BE2C (cell line): ENCODE data around the gene BTBD19.
"Not testable (repeated sequence)": the region's sequence is repeated elsewhere in the genome, so short reads cannot be mapped to it uniquely, and the experiment has no call there.

Source experiments
- DNase-seq: peaks from one replicate; pipeline ENCODE4 v3.0.0-alpha.2; 2020
- H3K27me3 ChIP-seq: fragments of 250-450 bp; sonication (Bioruptor Pico); 2 replicates; pipeline ENCODE4 v1.5.1; 2020; ENCODE audit warnings: mild to moderate bottlenecking
- H3K36me3 ChIP-seq: fragments of 250-450 bp; sonication (Bioruptor Pico); 2 replicates; pipeline ENCODE4 v1.5.1; 2020; ENCODE audit warnings: mild to moderate bottlenecking
- H3K4me1 ChIP-seq: fragments of 250-450 bp; sonication (Bioruptor Pico); 2 replicates; pipeline ENCODE4 v1.5.1; 2020
- H3K4me3 ChIP-seq: 2 replicates; pipeline ENCODE4 v1.5.1; 2011; ENCODE audit warnings: low read depth, low read length
- H3K9me3 ChIP-seq: fragments of 250-450 bp; sonication (Bioruptor Pico); 2 replicates; pipeline ENCODE4 v1.5.1; 2020
- TF ChIP-seq, protein P1 (sequence below): IDR thresholded peaks from 2 replicates; pipeline ENCODE4 v1.5.1; 2012; ENCODE audit warnings: mild to moderate bottlenecking, low read depth, low read length

Gene BTBD19

DNA sequence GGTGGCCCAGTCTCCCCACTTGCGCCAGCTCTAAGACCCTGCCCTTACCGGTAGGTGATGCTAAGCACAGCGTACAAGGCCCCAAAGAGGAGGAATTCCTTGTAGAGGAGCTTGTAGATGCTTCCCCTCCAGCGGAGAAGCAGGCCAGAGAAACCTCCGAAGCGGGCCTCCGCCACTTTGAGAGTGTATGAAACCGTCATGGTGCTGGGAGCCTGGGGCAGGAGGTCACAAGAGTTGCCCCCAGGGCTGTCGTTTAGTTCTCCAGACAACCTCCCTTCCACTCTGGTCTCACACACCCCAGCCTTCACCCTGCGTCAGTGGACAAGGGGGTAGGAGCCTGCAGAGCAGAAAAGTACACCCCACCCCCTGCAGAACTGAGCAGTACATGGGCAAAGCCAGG is 20.8 kb upstream of the BTBD19 start:
- Histone ChIP-seq H3K36me3 (no peaks in the 10 kb centered on the region), H3K4me3 (no peak overlapping the region), H3K4me1 (no peaks in the 10 kb centered on the region), H3K9me3 (no peaks in the 10 kb centered on the region), H3K27me3 (no peaks in the 10 kb centered on the region)
- DNase-seq: no peak
- TF ChIP-seq, protein P1, sequence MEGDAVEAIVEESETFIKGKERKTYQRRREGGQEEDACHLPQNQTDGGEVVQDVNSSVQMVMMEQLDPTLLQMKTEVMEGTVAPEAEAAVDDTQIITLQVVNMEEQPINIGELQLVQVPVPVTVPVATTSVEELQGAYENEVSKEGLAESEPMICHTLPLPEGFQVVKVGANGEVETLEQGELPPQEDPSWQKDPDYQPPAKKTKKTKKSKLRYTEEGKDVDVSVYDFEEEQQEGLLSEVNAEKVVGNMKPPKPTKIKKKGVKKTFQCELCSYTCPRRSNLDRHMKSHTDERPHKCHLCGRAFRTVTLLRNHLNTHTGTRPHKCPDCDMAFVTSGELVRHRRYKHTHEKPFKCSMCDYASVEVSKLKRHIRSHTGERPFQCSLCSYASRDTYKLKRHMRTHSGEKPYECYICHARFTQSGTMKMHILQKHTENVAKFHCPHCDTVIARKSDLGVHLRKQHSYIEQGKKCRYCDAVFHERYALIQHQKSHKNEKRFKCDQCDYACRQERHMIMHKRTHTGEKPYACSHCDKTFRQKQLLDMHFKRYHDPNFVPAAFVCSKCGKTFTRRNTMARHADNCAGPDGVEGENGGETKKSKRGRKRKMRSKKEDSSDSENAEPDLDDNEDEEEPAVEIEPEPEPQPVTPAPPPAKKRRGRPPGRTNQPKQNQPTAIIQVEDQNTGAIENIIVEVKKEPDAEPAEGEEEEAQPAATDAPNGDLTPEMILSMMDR: no peak

DNA sequence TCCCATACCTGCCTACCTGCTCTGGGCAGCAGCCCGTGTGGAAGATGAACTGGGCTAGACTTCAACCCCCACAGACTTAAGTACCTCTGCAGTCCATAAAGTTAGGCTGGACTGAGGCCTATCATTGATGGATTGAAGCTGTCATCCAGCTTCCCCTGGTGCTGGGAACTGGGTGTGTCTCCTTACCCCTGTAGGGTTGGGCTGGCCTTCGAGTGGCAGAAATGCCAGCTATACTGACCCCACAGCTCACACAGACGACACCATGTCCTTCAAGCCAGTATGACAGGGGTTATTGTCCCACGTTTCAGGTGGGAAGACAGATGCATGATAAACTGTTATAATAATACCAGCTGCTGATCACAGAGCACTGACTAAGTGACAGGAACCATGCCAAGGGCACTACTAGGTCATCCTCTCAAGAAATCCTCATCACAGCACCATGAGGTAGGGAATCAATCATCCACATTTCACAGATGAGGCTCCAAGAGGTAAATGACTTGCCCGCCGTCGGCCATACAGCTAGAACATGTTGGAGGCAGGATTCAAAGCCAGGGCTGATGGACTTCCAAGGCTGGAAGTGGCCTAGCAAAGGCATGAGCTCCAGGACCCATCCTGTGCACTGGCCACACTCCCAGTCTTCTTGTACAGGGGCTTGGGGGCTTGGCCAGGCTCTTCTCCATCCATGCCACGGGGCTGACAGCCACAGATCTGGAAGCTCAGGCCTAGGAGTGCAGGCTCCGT is 20.0 kb upstream of the BTBD19 start, which contains the start of gene BEST4:
BEST4 (minus strand) TSS at position 51 of the 741 bp plus-strand sequence. CDS start 465 bp downstream, outside the sequence.
- no peaks in the 10 kb centered on the region for H3K9me3 ChIP-seq
- no peaks in the 10 kb centered on the region for H3K4me1 ChIP-seq
- no peak for DNase-seq
- no peak within 1 kb of the TSS for H3K4me3 ChIP-seq
- no peaks in the 10 kb centered on the region for H3K36me3 ChIP-seq
- no peaks in the 10 kb centered on the region for H3K27me3 ChIP-seq
- TF ChIP-seq, protein P1: no peak

DNA sequence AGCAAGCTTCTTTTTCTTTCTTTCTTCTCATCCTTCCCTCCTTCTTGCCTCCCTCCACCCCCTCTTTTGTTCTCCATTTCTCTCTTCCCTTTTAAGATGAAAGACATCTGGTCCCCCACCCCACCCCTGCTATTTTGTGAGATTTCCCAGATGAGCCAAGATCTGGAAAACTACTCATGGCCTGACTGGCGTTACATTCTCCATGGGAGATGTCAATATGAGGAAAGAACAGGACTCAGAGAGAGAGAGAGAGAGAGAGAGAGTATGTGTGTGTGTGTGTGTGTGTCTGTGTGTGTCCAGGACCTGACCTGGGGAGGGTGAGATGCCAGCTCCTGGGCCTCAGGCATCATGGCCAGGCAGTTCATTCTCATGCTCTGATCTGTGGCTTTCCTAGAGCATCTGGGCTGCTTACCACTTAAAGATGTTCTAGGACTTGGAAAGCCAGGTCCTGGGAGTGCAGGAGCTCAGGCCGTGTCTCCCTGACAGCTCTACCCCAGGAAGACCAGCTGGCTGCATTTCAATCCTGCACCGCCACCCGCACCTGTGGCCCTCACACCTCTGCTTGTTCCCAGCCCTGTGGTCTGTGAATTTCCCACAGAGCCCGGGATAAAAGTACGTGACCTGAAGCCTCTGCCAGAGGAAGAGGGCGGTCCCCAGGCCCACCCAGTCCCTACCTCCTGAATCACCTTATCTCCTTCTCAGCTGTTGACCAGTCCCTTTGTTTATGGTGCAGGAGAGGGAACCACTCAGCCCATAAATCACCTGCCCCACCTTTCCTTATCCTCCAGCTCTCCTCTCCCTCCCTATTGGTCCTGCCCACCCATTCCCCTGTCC is 17.1 kb upstream of the BTBD19 start:
- Histone ChIP-seq H3K4me3 (no peak overlapping the region), H3K4me1 (no peaks in the 10 kb centered on the region), H3K36me3 (no peaks in the 10 kb centered on the region), H3K9me3 (no peaks in the 10 kb centered on the region), H3K27me3 (no peaks in the 10 kb centered on the region)
- TF ChIP-seq, protein P1: no peak
- DNase-seq: no peak

DNA sequence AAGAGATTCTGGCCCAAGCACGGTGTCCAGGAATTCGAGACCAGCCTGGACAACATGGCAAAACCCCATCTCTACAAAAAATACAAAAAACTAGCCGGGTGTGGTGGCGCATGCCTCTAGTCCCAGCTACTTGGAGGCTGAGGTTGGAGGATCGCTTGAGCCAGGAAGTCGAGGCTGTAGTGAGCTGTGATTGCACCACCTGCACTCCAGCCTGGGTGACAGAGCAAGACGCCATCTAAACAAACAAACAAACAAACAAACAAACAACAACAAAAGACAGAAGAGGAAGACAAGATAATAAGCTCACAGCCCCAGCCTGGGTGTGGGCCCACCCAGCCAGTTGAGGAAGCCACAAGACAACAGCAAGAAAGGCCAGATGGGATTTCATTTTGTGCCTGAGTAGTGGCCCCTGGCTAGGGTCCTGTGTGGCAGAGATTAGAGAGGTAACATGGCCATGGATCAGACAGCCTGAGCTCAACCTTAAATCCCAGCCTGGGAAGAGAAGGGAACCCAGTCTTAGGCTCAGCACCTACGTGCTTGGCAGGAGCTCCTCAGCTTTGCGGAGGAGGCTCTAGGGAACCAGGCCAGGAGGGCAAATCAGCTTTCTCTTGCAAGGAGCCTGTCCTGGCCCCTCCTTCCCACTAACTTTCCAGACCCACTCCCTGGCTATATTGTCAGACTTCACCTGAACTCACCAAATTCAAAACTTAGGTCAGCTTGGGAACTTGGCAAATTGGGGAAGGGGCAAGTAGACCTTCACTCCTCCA is 15.4 kb upstream of the BTBD19 start:
- H3K4me1 ChIP-seq: no peaks in the 10 kb centered on the region
- no peaks in the 10 kb centered on the region for H3K9me3 ChIP-seq
- DNase-seq: no peak
- TF ChIP-seq, protein P1: no peak
- no peaks in the 10 kb centered on the region for H3K36me3 ChIP-seq
- H3K4me3 ChIP-seq: no peak overlapping the region
- no peaks in the 10 kb centered on the region for H3K27me3 ChIP-seq

DNA sequence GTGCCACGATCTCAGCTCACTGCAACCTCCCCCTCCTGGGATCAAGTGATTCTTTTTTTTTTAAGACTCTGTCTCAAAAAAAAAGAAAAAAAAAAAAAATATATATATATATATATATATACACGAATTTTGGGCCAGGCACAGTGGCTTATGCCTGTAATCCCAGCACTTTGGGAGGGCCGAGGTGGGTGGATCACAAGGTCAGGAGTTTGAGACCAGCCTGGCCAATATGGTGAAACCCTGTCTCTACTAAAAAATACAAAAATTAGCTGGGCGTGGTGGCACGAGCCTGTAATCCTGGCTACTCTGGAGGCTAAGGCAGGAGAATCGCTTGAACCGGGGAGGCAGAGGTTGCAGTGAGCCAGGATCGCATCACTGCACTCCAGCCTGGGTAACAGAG is 10.4 kb upstream of the BTBD19 start:
- H3K4me3 ChIP-seq, H3K36me3 ChIP-seq, H3K4me1 ChIP-seq, H3K9me3 ChIP-seq, H3K27me3 ChIP-seq, DNase-seq: not testable (repeated sequence)
